DMS 273 (cell line): ENCODE results near the gene EEF1A1.

Source experiments
- DNase-seq: peaks from one replicate; lab custom pipeline; 2025; ENCODE audit not compliant: unreplicated experiment; lab: John Stamatoyannopoulos, UW

EEF1A1 gene

DNA sequence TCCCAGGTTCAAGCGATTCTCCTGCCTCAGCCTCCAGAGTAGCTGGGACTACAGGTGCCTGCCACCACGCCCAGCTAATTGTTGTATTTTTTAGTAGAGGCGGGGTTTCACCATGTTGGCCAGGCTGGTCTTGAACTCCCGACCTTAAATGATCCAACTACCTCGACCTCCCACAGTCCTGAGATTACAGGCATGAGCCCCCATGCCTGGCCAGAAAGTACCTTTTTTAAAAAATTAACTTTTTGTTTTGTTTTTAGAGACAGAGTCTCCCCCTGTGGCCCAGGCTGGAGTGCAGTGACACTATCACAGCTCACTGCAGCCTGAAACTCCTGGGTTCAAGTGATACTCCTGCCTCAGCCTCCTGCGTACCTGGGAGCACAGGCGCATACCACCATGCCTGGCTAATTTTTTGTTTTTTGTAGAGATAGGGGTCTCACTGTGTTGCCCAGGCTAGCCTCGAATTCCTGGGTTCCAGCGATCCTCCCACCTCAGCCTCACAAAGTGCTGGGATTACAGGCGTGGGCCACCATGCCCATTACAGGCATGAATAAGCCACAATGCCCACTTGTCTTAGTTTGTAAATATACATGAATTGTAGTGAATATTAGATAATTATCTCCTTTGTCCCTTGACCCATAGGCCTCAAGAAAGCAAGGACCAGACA is 17.4 kb upstream of the EEF1A1 start:
- DNase-seq = no peak

DNA sequence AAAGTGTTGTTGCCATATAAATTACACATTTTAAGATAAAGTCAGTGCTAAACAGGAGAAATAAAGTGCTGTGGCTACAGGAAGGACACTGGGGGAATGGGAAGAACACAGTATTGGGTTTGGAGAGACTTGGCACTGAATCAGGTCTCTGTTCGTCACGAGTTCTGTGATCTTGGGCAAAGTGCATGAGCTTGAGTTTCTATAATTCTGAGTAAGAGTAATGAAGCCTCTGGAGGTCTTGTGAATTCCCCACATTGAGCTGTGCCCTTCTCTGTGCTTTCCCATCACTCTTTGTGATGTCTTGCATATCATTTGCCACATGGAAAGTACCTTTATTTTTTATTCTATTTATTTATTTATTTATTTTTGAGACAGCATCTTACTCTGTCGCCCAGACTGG is 16.8 kb upstream of the EEF1A1 start:
- DNase-seq = no peak

DNA sequence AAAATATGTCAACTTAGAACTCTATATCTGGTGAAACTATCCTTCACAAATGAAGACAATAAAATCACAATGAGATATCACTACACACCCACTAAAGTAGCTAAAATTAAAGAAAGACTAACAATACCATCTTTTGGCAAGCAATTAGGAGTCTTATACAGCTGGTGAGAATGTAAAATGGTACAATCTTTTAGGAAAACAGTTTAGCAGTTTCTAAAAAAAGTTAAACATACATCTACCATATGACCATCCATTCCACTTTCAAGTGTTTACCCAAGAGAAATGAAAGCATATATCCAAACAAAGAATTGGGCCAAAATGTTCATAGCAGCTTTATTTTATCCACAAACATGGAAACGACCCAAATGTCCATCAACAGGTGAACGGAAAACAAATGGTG is 13.8 kb upstream of the EEF1A1 start:
- no peak for DNase-seq

DNA sequence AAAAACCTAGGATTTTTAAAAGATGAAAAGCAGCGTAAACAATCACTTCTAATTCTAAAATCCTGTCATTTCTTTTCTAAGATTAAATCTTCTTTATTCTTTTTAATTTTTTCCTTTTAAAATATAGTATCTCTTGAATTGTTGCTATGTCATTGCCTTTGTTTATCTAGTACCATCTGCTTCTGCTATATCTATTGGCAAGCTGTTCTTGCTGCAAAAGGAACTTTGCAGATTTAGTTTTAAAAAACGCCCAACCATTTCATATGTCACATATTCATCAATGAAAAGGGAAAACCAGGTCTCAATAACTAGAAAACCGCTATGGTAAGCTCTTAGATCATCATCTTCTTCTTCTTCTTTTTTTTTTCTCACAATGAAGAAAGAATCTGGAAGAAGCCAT is 11.5 kb upstream of the EEF1A1 start:
- no peak for DNase-seq

DNA sequence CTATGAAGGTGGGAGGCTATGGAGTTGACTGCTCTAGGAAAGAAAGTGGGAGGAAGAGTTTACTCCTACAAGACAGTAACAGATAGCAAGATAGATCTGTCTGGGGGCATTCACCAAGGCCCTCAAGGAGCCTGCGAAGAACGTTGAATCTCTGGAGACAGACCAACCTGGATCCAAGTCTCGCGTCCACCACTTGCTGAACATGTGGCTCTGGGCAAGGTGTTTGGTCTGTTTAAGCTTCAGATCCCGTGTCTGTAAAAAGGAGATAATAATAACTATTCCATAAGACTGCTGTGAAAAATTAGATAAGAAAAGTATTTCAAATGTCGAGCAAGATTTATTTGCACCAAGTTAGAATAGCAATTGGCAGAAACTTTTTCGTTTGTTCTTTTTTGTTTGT is 8.1 kb upstream of the EEF1A1 start:
- no peak for DNase-seq

DNA sequence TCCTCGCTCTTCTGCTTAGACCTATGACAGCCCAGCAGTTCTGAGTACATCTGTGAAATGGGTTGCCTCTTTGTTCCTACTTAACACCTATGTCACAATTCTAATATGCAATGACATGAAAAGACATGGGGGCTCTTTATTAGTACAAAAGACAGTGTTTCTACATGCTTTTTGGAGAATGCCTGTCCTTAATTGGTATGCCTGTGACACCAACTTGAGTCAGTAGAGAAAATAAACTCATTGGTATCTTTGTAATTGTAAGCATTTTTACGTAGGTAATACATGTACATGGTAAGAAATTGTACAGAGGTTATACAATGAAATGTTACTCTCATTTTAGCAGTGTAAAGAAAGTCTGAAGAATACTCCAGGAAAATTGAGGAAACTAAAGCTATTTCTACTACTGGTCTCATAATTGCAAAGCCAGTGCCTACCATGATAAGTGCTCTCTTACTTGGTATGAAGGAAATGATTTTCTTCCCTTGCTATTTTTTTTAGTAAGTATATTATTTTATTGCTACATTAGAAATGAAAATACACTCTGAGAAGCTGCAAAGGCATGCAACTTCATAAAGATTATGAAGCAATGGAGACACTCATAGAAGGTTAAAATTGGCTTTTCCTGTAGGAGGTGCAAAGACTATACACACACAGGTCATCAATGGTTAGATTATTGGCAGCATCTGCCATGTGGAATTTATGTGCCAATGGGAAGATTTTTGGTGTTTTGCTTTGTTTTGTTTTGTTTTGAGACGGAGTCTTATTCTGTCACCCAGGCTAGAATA is 4.9 kb upstream of the EEF1A1 start:
- no peak for DNase-seq

DNA sequence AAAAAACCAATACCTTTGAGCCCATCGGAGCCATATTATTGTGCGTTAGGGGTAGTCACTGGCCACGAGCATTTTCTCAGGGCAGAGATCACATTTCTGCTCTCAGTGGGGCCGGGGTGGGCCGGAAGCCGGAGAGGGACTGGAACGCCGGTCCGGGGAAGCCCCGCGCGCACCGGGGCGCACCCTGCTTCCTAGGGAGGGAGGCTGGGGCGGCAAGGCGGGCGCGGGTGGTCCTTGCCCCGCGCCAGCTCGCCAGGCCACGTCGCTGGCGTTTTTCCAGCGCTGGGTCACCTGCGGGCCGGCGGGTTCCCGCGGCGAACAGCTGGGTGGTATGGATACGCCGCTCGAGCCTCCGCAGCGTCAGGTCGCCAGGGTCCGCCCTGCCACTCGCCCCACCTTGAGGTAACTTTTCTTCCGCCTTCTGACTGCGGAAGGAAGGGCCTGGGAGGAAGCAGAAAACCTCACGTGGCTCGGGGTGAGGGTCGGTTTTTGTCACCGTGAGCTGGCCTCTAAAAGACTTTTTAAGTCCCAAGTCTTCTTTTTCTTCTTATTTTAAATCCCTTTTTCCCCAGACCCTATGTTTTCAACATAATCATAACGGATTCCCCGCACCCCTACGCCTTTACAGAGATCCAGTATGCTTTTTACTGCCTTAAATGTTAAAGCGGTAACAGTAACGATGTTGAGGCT is 2.7 kb upstream of the EEF1A1 start:
- DNase-seq = peak; percentile 89

DNA sequence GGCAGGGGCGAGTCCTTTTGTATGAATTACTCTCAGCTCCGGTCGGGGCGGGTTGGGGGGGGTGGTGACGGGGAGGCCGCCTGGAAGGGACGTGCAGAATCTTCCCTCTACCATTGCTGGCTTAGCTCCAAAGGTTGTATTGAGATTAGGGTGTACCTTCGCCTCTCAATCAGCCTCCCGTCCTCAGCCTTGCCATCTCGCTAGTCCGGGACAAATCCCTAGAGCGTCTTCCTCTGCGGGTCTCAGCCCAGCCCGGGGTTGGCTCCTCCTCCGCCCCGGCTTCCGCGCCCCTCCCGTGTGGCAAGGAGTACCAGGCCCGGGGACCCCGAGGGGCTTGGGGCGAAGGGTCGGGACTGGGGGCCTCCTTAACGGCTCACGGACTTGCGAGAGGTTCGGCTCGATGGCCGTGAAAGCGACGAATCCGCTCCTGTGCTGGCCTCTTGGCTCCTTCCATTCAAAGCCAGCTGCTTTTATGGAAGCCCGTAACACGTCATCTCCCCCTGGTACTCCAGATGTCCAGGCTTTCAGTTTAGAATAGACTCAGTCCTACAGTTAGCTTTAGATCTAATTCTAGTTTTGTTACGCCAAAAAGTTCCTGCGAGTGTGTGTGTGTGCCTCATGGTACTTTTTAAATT is 636 bp upstream of the EEF1A1 start:
- DNase-seq = peak; percentile 95

DNA sequence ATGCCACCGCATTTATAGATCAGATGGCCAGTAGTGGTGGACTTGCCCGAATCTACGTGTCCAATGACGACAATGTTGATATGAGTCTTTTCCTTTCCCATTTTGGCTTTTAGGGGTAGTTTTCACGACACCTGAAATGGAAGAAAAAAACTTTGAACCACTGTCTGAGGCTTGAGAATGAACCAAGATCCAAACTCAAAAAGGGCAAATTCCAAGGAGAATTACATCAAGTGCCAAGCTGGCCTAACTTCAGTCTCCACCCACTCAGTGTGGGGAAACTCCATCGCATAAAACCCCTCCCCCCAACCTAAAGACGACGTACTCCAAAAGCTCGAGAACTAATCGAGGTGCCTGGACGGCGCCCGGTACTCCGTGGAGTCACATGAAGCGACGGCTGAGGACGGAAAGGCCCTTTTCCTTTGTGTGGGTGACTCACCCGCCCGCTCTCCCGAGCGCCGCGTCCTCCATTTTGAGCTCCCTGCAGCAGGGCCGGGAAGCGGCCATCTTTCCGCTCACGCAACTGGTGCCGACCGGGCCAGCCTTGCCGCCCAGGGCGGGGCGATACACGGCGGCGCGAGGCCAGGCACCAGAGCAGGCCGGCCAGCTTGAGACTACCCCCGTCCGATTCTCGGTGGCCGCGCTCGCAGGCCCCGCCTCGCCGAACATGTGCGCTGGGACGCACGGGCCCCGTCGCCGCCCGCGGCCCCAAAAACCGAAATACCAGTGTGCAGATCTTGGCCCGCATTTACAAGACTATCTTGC is 725 bp downstream of the EEF1A1 start:
- DNase-seq = peak; percentile 67

DNA sequence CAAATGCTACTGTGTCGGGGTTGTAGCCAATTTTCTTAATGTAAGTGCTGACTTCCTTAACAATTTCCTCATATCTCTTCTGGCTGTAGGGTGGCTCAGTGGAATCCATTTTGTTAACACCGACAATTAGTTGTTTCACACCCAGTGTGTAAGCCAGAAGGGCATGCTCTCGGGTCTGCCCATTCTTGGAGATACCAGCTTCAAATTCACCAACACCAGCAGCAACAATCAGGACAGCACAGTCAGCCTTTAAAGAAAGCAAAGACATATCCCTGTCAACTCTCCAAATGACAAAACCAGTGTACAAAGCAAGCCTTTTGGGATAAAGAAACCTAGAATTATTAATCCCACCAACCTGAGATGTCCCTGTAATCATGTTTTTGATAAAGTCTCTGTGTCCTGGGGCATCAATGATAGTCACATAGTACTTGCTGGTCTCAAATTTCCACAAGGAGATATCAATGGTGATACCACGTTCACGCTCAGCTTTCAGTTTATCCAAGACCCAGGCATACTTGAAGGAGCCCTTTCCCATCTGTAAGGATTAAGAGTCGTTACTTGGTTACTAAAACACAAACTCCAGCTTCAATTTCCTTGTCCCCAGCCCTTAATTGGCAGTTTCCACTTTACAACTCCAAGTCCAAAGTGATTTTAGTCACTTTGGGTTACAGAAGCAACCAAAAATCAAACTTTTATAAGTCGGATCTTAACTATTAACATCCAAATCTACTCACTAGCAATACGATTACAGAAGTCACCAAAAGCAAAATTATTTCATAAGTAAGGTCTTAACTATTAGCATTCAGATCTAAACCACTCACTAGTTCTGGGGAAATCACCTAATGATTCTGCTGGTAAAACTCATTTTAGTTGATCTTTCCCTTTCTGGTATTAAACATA is 1.6 kb downstream of the EEF1A1 start:
- DNase-seq = peak; percentile 20

DNA sequence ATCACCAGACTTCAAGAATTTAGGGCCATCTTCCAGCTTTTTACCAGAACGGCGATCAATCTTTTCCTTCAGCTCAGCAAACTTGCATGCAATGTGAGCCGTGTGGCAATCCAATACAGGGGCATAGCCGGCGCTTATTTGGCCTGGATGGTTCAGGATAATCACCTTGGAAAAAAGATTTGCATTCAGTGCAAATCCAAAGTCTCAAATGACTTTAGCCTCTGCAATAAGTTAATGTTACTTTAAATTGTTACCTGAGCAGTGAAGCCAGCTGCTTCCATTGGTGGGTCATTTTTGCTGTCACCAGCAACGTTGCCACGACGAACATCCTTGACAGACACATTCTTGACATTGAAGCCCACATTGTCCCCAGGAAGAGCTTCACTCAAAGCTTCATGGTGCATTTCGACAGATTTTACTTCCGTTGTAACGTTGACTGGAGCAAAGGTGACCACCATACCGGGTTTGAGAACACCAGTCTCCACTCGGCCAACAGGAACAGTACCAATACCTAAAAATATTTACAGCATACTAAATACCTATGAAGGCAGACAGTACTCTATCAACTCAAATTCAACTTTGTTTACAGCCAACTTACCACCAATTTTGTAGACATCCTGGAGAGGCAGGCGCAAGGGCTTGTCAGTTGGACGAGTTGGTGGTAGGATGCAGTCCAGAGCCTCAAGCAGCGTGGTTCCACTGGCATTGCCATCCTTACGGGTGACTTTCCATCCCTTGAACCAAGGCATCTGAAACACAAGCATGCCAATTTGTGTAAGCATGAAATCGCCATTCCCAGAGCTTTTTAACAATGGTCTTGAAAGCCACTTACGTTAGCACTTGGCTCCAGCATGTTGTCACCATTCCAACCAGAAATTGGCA is 2.5 kb downstream of the EEF1A1 start:
- DNase-seq = peak; percentile 25

DNA sequence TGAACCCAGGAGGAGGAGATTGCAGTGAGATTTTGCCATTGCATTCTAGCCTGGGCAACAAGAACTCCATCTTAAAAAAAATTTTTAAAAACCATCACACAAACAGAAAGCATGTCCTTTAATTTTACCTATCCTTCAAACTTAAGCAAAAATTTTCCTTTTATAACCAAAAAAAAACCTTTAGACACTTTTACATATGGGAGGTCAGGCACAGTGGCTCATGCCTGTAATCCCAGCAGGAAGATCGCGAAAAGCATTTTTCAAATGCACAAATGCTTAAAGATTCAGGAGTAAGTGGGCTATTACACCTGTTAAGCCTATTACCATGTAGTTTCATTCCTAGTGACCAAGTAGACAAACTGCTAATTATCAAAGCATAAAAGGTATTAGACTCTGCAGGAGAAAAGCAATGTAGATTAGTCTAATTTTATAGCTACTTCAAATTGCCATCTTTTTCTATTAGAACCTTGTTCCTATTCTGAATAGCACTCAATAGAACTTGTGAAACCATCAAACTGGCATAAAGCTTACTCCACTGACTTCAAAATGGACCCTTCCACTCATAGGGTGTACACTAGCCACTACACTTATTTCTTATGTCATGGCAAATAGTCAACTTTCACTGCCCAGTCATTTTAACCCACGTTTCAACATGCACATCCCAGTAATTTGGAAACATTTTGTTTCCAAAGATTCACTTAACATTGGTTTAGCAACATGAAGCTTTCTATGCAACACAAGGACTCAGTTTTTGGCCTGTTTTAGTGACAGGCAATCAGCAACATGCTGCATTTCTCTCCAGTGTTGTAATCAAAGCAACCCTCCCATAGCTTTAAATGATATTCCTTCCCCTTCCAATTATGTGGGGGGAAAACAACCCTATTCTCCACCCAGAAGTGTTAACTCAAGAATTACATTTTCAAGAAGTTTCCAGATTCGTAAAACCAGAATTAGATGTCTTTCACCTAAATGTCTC is 4.0 kb downstream of the EEF1A1 start:
- peak; percentile 60 for DNase-seq

DNA sequence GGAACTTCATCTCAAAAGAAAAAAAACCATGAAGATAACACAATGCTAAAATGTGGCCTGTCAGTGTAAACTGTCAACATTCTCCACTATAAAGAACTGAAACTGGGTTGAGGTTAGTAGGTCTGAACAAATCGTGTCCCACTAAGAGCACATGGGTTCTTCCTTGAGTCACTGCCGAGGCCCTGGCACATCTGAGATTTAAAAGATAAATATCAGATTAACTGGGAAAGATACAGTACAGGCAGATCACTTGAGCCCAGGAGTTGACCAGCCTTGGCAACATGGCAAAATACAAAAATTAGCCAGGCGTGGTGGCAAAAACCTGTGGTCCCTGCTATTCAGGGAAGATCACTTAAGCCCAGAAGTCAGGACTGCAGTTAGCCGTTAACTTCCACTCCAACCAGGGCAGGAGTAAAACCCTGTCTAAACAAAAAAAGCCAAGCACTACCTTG is 5.6 kb downstream of the EEF1A1 start:
- DNase-seq = peak; percentile 78

DNA sequence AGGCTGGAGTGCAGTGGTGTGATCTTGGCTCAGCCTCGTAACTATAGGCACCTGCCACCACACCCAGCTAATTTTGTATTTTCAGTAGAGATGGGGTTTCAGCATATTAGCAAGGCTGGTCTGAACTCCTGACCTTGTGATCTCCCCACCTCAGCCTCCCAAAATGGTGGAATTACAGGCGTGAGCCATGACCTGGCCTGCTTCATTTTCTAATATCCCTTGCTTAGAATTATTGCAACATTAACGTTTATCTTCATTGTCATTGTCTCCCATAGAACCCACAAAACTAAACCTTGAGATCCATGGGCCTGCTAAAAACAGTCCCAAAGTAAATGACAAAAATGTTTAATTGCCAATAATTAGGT is 6.1 kb downstream of the EEF1A1 start:
- DNase-seq = peak; percentile 84

DNA sequence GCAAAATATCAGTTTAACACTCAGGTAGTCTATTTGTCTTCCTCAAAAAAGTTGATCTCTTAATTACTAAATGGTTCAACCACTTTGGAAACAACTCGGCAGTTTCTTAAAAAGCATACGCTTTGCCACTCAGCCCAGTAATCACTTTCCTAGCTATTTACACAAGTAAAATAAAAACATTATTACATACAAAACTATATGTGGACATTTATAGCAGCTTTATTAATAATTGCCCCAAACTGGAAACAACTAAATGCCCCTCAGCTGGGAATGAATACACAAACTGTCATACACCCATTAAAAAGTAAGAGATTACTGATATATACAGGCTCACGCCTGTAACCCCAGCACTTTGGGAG is 7.4 kb downstream of the EEF1A1 start:
- DNase-seq = peak; percentile 78

DNA sequence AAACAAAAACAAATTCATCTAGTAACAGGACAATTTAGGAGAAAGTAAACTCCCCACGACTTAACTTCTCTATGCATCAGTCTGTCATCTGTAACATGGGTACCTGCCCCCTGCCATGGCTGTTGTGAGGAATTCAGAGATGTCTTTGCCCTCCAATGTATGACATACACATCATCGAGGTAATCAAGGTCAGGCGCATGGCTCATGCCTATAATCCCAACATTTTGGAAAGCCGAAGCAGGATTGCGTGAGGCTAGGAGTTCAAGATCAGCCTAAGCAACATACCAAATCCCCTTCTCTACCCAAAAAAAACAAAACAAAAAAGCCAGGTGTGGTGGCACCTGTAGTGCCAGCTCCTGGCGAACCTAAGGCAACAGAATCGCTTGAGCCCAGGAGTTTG is 9.0 kb downstream of the EEF1A1 start:
- peak; percentile 65 for DNase-seq

DNA sequence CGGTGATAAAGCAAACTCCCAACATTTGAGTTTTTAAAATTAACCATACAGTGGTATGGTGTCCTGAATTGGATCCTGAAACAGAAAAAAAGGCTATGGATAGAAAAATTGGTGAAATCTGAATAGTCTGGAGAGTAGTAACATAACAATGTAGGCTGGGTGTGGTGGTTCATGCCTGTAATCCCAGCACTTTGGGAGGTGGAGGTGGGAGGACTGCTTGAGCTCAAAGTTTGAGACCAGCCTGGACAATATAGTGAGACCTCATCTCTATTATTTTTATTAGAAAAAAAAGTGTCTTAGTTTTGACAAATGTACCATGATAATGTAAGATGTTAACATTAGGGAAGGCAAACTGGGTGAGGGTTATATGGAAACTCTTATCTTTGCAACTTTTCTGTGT is 11.0 kb downstream of the EEF1A1 start:
- peak; percentile 21 for DNase-seq

DNA sequence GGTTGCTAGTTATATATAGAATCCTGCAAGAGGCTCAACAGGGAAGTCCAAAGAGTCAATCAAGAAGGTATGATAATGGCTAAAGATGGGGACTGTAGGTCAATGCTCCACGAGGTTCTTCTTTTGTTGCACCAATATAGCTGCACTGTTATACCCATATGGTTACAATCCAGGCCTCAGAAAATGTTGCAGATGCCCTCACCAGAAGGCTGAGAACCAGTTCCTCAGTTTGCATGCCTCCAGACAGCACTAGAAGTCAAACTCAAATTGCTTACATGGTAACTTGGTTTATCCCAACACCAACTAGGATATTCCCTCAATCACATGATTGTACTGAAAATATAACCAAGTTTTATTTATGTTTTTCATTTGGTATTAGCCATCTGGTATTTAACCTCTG is 12.1 kb downstream of the EEF1A1 start:
- peak; percentile 53 for DNase-seq
